Hepatocyte (in vitro differentiated cells): ENCODE measurements around the gene AK5.

Experiments used
- CTCF ChIP-seq: fragments of 200-600 bp; sonication (generic); IDR thresholded peaks from 2 replicates; pipeline ENCODE4 v1.5.1; 2016; ENCODE audit warnings: antibody characterized with exemption, mild to moderate bottlenecking; ENCODE audit not compliant: poor library complexity
- EZH2 ChIP-seq: fragments of 200-600 bp; sonication (generic); IDR thresholded peaks from 2 replicates; pipeline ENCODE4 v1.6.1; 2016; ENCODE audit warnings: antibody characterized with exemption, mild to moderate bottlenecking, borderline replicate concordance

DNA sequence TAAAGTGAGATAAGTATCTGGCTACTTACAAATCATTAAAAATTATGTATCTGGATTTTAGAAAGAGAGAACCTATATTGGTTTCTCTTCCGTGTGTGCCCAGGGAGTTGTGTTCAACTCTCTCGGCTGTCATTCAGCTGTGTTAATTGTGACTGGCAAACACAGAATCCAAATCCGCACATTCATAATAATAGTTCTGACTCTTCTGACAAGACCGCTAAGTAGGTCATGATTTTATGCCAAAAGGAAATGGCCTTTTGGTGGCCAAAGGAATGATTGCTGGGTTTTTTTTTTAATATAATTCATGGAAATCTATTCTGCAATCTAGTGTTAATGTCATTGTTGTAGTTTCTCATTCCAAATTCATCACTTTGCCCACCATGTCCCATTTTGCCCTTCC, 110.7 kb downstream of the AK5 start:
- TF ChIP-seq CTCF, result no peak
- TF ChIP-seq EZH2, result no peak
